HepG2 (cell line): ENCODE results near the gene MTA1. TPM values are rescaled to one million over a fixed set of nuclear protein-coding genes. Genes with fewer than 3 reads are reported as not detected.
A peak's percentile ranks its signal among the peaks of the same experiment; 100 is the strongest.

Experiments
- ARID5B ChIP-seq: IDR thresholded peaks from 2 replicates; pipeline ENCODE4 v1.4.0; 2020; ENCODE audit warnings: mild to moderate bottlenecking, missing genetic modification reagents
- ATF7 ChIP-seq, 2 experiments: fragments of 450-650 bp in 1 of 2; sonication (generic) in 1 of 2; formaldehyde crosslinking in 1 of 2; IDR thresholded peaks; 2 replicates each; pipeline versions ENCODE4 v1.4.0 to v1.6.1; 2016 to 2020; ENCODE audit warnings: antibody characterized with exemption in 1 of 2, mild to moderate bottlenecking in 1 of 2, missing genetic modification reagents in 1 of 2
- BCL3 ChIP-seq: sonication (generic); formaldehyde crosslinking; IDR thresholded peaks from 2 replicates; pipeline ENCODE4 v1.5.1; 2020; ENCODE audit warnings: mild to moderate bottlenecking, missing genetic modification reagents, moderate library complexity
- MAF1 ChIP-seq: sonication (generic); formaldehyde crosslinking; IDR thresholded peaks from 2 replicates; pipeline ENCODE4 v1.5.0; 2020; ENCODE audit warnings: missing genetic modification reagents, borderline replicate concordance
- NR0B2 ChIP-seq: sonication (generic); formaldehyde crosslinking; IDR thresholded peaks from 2 replicates; pipeline ENCODE4 v1.4.0; 2020; ENCODE audit warnings: mild to moderate bottlenecking, missing genetic modification reagents
- RXRB ChIP-seq: IDR thresholded peaks from 2 replicates; pipeline ENCODE4 v1.6.1; 2016; ENCODE audit warnings: borderline replicate concordance, missing genetic modification reagents, missing compliant biosample characterization
- SNAI1 ChIP-seq: sonication (generic); formaldehyde crosslinking; IDR thresholded peaks from 2 replicates; pipeline ENCODE4 v1.5.0; 2020; ENCODE audit warnings: mild to moderate bottlenecking, missing genetic modification reagents, borderline replicate concordance
- STAT6 ChIP-seq: sonication (generic); formaldehyde crosslinking; IDR thresholded peaks from 2 replicates; pipeline ENCODE4 v1.4.0; 2020; ENCODE audit warnings: missing genetic modification reagents, mild to moderate bottlenecking, borderline replicate concordance
- TFDP1 ChIP-seq: IDR thresholded peaks from 2 replicates; pipeline ENCODE4 v1.6.1; 2016; ENCODE audit warnings: missing compliant biosample characterization, missing genetic modification reagents, borderline replicate concordance
- ZBTB44 ChIP-seq: sonication (generic); formaldehyde crosslinking; IDR thresholded peaks from 2 replicates; pipeline ENCODE4 v1.4.0; 2020; ENCODE audit warnings: missing genetic modification reagents
- ZFP36L2 ChIP-seq: sonication (generic); formaldehyde crosslinking; IDR thresholded peaks from 2 replicates; pipeline ENCODE4 v1.4.0; 2020; ENCODE audit warnings: missing genetic modification reagents
- ZFX ChIP-seq: sonication (generic); formaldehyde crosslinking; IDR thresholded peaks from 2 replicates; pipeline ENCODE4 v1.4.0; 2020; ENCODE audit warnings: mild to moderate bottlenecking, low read depth, missing genetic modification reagents, moderate library complexity
- ZNF414 ChIP-seq: sonication (generic); formaldehyde crosslinking; IDR thresholded peaks from 2 replicates; pipeline ENCODE4 v1.5.0; 2020; ENCODE audit warnings: missing genetic modification reagents
- polyA plus RNA-seq, 8 experiments: library from polyadenylated mRNA; depleted of rRNA in 3 of 8; stranded (reverse) in 7 of 8; unstranded in 1 of 8; fragments of >200 nt; fragmentation: Illumina TruSeq in 4 of 8; extraction: Trizol in 4 of 8; gene quantifications; 2 replicates each; pipeline versions ENCODE4 v1.2.1 to v1.2.3, GENCODE V29; 2011 to 2016; ENCODE audit warnings: low read depth in 4 of 8, missing spikeins in 1 of 8, mixed read lengths in 1 of 8; ENCODE audit not compliant: insufficient read depth in 1 of 8
- total RNA-seq, 5 experiments: library from RNA; depleted of rRNA; stranded (reverse); fragments of >200 nt; fragmentation: Illumina TruSeq; extraction: Trizol; gene quantifications; 2 replicates each; pipeline ENCODE4 v1.2.3, GENCODE V29; 2016; ENCODE audit warnings: low read depth in 1 of 5

The MTA1 gene
- total and polyA plus RNA-seq, 2 of the 13 experiments (the other 11 are each of a cell fraction or from before 2014, with no cell fraction given), result 35.2 to 85.8 TPM

- TF ChIP-seq BCL3 (CRISPR knock-in tag) (no peak), NR0B2 (CRISPR knock-in tag) (0 out of 2 replicates have a peak, but pooled peaks have one; percentile 30), ZFP36L2 (CRISPR knock-in tag) (no peak), ZFX (CRISPR knock-in tag) (peak; percentile 85), ARID5B (CRISPR knock-in tag) (peak; percentile 28; the same call in 1 of the 2 replicates), ZBTB44 (CRISPR knock-in tag) (no peak), ATF7 (IDR thresholded peaks at IDR 0.05) (no peak), ATF7 (CRISPR knock-in tag; IDR thresholded peaks at IDR 0.05) (no peak), ZNF414 (CRISPR knock-in tag) (no peak), RXRB (CRISPR knock-in tag) (no peak), STAT6 (CRISPR knock-in tag) (no peak), TFDP1 (peak; percentile 45; the same call in 1 of the 2 replicates), MAF1 (CRISPR knock-in tag) (0 out of 2 replicates have a peak, but pooled peaks have one; percentile 33), SNAI1 (CRISPR knock-in tag) (peak; percentile 49; the same call in 1 of the 2 replicates)
These were observed 70.1 kb downstream of the MTA1 start (continued) for GRCh38 chr14:105489542-105490266.
